GM21367 (cell line): ENCODE data around the gene MBD2.
"Not testable (repeated sequence)": the region's sequence is repeated elsewhere in the genome, so short reads cannot be mapped to it uniquely, and the experiment has no call there.

Experiments
- ATAC-seq: cut with Tn5 transposase; IDR thresholded peaks from one replicate; pipeline ENCODE4 v1.9.1; 2021; ENCODE audit not compliant: unreplicated experiment

The MBD2 gene

GRCh38 chr18:54154231-54154630 lies 70.2 kb downstream of the MBD2 start:
- no peak for ATAC-seq

- ATAC-seq = no peak
These were observed 73.1 kb downstream of the MBD2 start for GRCh38 chr18:54151376-54151775.

GRCh38 chr18:54150226-54150625 lies 74.2 kb downstream of the MBD2 start:
- ATAC-seq = no peak

GRCh38 chr18:54149078-54149697 lies 75.3 kb downstream of the MBD2 start:
- ATAC-seq = peak; percentile 50

GRCh38 chr18:54148678-54149077 lies 75.8 kb downstream of the MBD2 start:
- no peak for ATAC-seq

GRCh38 chr18:54148151-54148550 lies 76.3 kb downstream of the MBD2 start:
- ATAC-seq = no peak

GRCh38 chr18:54147439-54147838 lies 77.0 kb downstream of the MBD2 start:
- ATAC-seq = peak; percentile 68

- ATAC-seq = no peak
These were observed 83.3 kb downstream of the MBD2 start for GRCh38 chr18:54141041-54141608.

GRCh38 chr18:54140641-54141040 lies 83.8 kb downstream of the MBD2 start:
- no peak for ATAC-seq

- no peak for ATAC-seq
These were observed 89.3 kb downstream of the MBD2 start for GRCh38 chr18:54135216-54135615.

- ATAC-seq = no peak
These were observed 90.4 kb downstream of the MBD2 start for GRCh38 chr18:54134053-54134452.

- ATAC-seq = no peak
These were observed 93.8 kb downstream of the MBD2 start for GRCh38 chr18:54130631-54131030.

- no peak for ATAC-seq
These were observed 94.3 kb downstream of the MBD2 start for GRCh38 chr18:54130177-54130576.

- peak; percentile 85 for ATAC-seq
These were observed 94.9 kb downstream of the MBD2 start for GRCh38 chr18:54129448-54130067.

GRCh38 chr18:54127759-54128378 lies 96.6 kb downstream of the MBD2 start:
- peak; percentile 84 for ATAC-seq

GRCh38 chr18:54125429-54125828 lies 99.0 kb downstream of the MBD2 start:
- no peak for ATAC-seq

- ATAC-seq = not testable (repeated sequence)
These were observed 100.6 kb downstream of the MBD2 start for GRCh38 chr18:54123720-54124440.

- ATAC-seq = peak; percentile 96
These were observed 104.9 kb downstream of the MBD2 start for GRCh38 chr18:54119524-54120019.

GRCh38 chr18:54117853-54118773 lies 106.4 kb downstream of the MBD2 start:
- ATAC-seq = no peak

- no peak for ATAC-seq
These were observed 107.8 kb downstream of the MBD2 start for GRCh38 chr18:54116541-54117257.
